Stomach (tissue), 4 donors: ENCODE measurements around the gene C19orf85.

Source experiments
- CTCF ChIP-seq, 7 experiments: fragments of 450-650 bp in 4 of 7; fragments of 200-600 bp in 3 of 7; sonication (generic) in 3 of 7; IDR thresholded peaks; one replicate each; pipeline ENCODE4 v1.5.1; 2016 to 2019; ENCODE audit warnings: antibody characterized with exemption in 7 of 7, control low read depth in 2 of 7, mild to moderate bottlenecking in 1 of 7
- EP300 ChIP-seq: sonication (generic); formaldehyde crosslinking; IDR thresholded peaks from one replicate; pipeline ENCODE4 v1.6.1; 2017; ENCODE audit warnings: antibody characterized with exemption
- POLR2A ChIP-seq, 4 donors: fragments of 450-650 bp; IDR thresholded peaks; one replicate each; pipeline ENCODE4 v1.6.1; 2016; ENCODE audit warnings: antibody characterized with exemption in 4 of 4, control low read depth in 2 of 4, mild to moderate bottlenecking in 1 of 4, moderate library complexity in 1 of 4
- POLR2AphosphoS5 ChIP-seq, 3 donors: sonication (generic); formaldehyde crosslinking; IDR thresholded peaks; one replicate each; pipeline ENCODE4 v1.6.1; 2016; ENCODE audit warnings: antibody characterized with exemption in 3 of 3

- TF ChIP-seq POLR2A (IDR thresholded peaks at IDR 0.05) (no peak), CTCF (IDR thresholded peaks at IDR 0.05) (no peak), EP300 (no peak), POLR2AphosphoS5 (IDR thresholded peaks at IDR 0.05) (no peak)
These were observed 25.3 kb upstream of the C19orf85 start for GRCh38 chr19:55489711-55490477.
